ENCODE results near the gene CSPG4. TPM values are rescaled to one million over a fixed set of nuclear protein-coding genes. Genes with fewer than 3 reads are reported as not detected.

Gene CSPG4
- total RNA-seq, 1 experiment from 2014 or later: 2.0 TPM

- Histone ChIP-seq H3K4me2 (ENCODE audit: insufficient read depth, insufficient read length, low read length) (no peak overlapping the region), H2AK5ac (ENCODE audit: insufficient read length, low read length) (no peak overlapping the region), H4K8ac (replicated peaks; ENCODE audit: insufficient read length, low read depth, low read length) (no peak overlapping the region), H2BK5ac (ENCODE audit: insufficient read length, low read length) (no peak overlapping the region), H2BK12ac (ENCODE audit: insufficient read length, low read depth, low read length) (no peak overlapping the region), H3K4ac (ENCODE audit: low read depth, low read length) (no peak overlapping the region), H3K23me2 (ENCODE audit: insufficient read length, low read depth, low read length, poor library complexity, severe bottlenecking) (peaks cover 24% of the 10 kb centered on the region), H2AFZ (ENCODE audit: low read length) (no peak overlapping the region), H4K20me1 (ENCODE audit: control insufficient read depth, insufficient read depth, insufficient read length) (no peaks in the 10 kb centered on the region), H2BK20ac (ENCODE audit: low read depth, low read length, poor library complexity, severe bottlenecking) (no peak overlapping the region), H3K18ac (ENCODE audit: insufficient read length, low read depth, low read length) (no peak overlapping the region), H4K5ac (ENCODE audit: insufficient read length, low read depth, low read length) (no peak overlapping the region), H2BK120ac (ENCODE audit: low read depth, low read length, poor library complexity, severe bottlenecking) (no peak overlapping the region), H3K27me3 (ENCODE audit: insufficient read depth, low read length) (peaks cover 4% of the 10 kb centered on the region; the same call in 1 of the 2 replicates), H3K9me3 (ENCODE audit: control insufficient read depth, low read depth, low read length) (no peaks in the 10 kb centered on the region), H3T11ph (ENCODE audit: low read length) (no peak overlapping the region), H3K4me1 (ENCODE audit: insufficient read depth, low read length) (no peaks in the 10 kb centered on the region; the same call in 1 of the 2 replicates), H3K14ac (ENCODE audit: insufficient read depth, low read length) (no peak overlapping the region), H4K91ac (ENCODE audit: insufficient read length, low read depth, low read length) (no peak overlapping the region), H3K23ac (ENCODE audit: insufficient read length, low read depth, low read length) (no peak overlapping the region), H3K56ac (ENCODE audit: insufficient read length, low read depth, low read length) (no peak overlapping the region), H2BK15ac (ENCODE audit: low read depth, low read length) (no peak overlapping the region), H3K79me2 (ENCODE audit: insufficient read depth, low read length) (peaks cover 9% of the 10 kb centered on the region; the same call in 1 of the 2 replicates), H3K27ac (ENCODE audit: insufficient read length, low read depth, low read length) (no peak overlapping the region), H3K9ac (ENCODE audit: extremely low read depth, insufficient read length, low read length) (no peak overlapping the region), H3K79me1 (ENCODE audit: insufficient read depth, low read depth, low read length, poor library complexity, severe bottlenecking) (no peaks in the 10 kb centered on the region)
- peaks cover 23% of the 10 kb centered on the region for H3K27me3 Mint-ChIP-seq (ENCODE audit: low read depth)
- no peak overlapping the region for H3K4me3 Mint-ChIP-seq
- no CpG with 5 or more reads among the region's 2 CpGs for WGBS (ENCODE audit: extremely low coverage, insufficient read length, low lambda C conversion rate)
- no peak overlapping the region for H3K27ac Mint-ChIP-seq
- peaks cover 2 to 7% (median 6%) of the 10 kb centered on the region in 3 experiments; a peak in 5 of 7 replicates for H3K36me3 Mint-ChIP-seq (ENCODE audit: insufficient read depth in 1 of 3, low read depth in 3 of 3)
- TF ChIP-seq CTCF (conservative IDR thresholded peaks at IDR 0.05): no peak
- DNase-seq: no peak
- H3K4me1 Mint-ChIP-seq: peaks cover 25 to 26% of the 10 kb centered on the region in 2 experiments
- no peaks in the 10 kb centered on the region for H3K9me3 Mint-ChIP-seq
Measured at GRCh38 chr15:75644376-75644775, 68.3 kb downstream of the CSPG4 start.

Measured in H9 (cell line).